ENCODE measurements around the gene HEBP1. TPM values are rescaled to one million over a fixed set of nuclear protein-coding genes. Genes with fewer than 3 reads are reported as not detected.

Gene HEBP1
- total RNA-seq, 1 experiment from 2014 or later = 22.2 TPM

DNA sequence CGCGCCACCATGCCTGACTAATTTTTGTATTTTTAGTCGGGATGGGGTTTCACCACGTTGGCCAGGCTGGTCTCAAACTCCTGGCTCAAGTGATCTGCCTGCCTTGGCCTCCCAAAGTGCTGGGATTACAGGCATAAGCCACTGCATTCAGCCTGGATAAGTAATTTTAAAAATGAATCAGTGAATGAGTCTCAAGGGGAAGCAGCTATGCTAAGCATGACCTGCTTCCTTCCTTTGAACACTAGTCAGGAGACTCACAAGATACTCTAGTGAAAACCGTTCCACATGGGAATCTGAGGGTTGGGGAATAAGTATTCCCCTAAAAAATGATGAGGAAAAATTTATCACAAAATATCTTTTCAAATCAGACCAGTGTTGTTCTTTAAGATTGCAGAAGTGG lies 33.4 kb upstream of the HEBP1 start:
- Histone ChIP-seq H3K4me1 (ENCODE audit: insufficient read depth, low read length) (peaks cover 6% of the 10 kb centered on the region), H2BK15ac (ENCODE audit: low read depth, low read length) (no peak overlapping the region), H3K9ac (ENCODE audit: extremely low read depth, insufficient read length, low read length) (no peak overlapping the region), H3K14ac (ENCODE audit: insufficient read depth, low read length) (no peak overlapping the region), H3K23ac (ENCODE audit: insufficient read length, low read depth, low read length) (no peak overlapping the region), H2BK5ac (ENCODE audit: insufficient read length, low read length) (no peak overlapping the region), H2BK120ac (ENCODE audit: low read depth, low read length, poor library complexity, severe bottlenecking) (no peak overlapping the region), H4K8ac (replicated peaks; ENCODE audit: insufficient read length, low read depth, low read length) (no peak overlapping the region), H2AFZ (ENCODE audit: low read length) (no peak overlapping the region), H3K4ac (ENCODE audit: low read depth, low read length) (no peak overlapping the region), H2BK12ac (ENCODE audit: insufficient read length, low read depth, low read length) (no peak overlapping the region), H3K4me2 (ENCODE audit: insufficient read depth, insufficient read length, low read length) (no peak overlapping the region), H3K27ac (ENCODE audit: insufficient read length, low read depth, low read length) (no peak overlapping the region), H4K5ac (ENCODE audit: insufficient read length, low read depth, low read length) (no peak overlapping the region), H3T11ph (ENCODE audit: low read length) (no peak overlapping the region), H4K91ac (ENCODE audit: insufficient read length, low read depth, low read length) (no peak overlapping the region), H3K23me2 (ENCODE audit: insufficient read length, low read depth, low read length, poor library complexity, severe bottlenecking) (no peaks in the 10 kb centered on the region), H3K18ac (ENCODE audit: insufficient read length, low read depth, low read length) (no peak overlapping the region), H2BK20ac (ENCODE audit: low read depth, low read length, poor library complexity, severe bottlenecking) (no peak overlapping the region), H2AK5ac (ENCODE audit: insufficient read length, low read length) (no peak overlapping the region), H3K79me2 (ENCODE audit: insufficient read depth, low read length) (no peaks in the 10 kb centered on the region), H3K27me3 (ENCODE audit: insufficient read depth, low read length) (no peaks in the 10 kb centered on the region), H3K9me3 (ENCODE audit: control insufficient read depth, low read depth, low read length) (no peaks in the 10 kb centered on the region), H3K56ac (ENCODE audit: insufficient read length, low read depth, low read length) (no peak overlapping the region), H4K20me1 (ENCODE audit: control insufficient read depth, insufficient read depth, insufficient read length) (no peaks in the 10 kb centered on the region), H3K79me1 (ENCODE audit: insufficient read depth, low read depth, low read length, poor library complexity, severe bottlenecking) (no peaks in the 10 kb centered on the region)
- DNase-seq = no peak
- H3K36me3 Mint-ChIP-seq (ENCODE audit: insufficient read depth in 1 of 3, low read depth in 3 of 3) = no peaks in the 10 kb centered on the region
- H3K9me3 Mint-ChIP-seq = no peaks in the 10 kb centered on the region
- no CpG with 5 or more reads among the region's 5 CpGs for WGBS (ENCODE audit: extremely low coverage, insufficient read length, low lambda C conversion rate)
- peaks cover 0 to 14% of the 10 kb centered on the region in 2 experiments; a peak in 3 of 4 replicates for H3K4me1 Mint-ChIP-seq
- no peaks in the 10 kb centered on the region for H3K27me3 Mint-ChIP-seq (ENCODE audit: low read depth)
- TF ChIP-seq, protein P1, sequence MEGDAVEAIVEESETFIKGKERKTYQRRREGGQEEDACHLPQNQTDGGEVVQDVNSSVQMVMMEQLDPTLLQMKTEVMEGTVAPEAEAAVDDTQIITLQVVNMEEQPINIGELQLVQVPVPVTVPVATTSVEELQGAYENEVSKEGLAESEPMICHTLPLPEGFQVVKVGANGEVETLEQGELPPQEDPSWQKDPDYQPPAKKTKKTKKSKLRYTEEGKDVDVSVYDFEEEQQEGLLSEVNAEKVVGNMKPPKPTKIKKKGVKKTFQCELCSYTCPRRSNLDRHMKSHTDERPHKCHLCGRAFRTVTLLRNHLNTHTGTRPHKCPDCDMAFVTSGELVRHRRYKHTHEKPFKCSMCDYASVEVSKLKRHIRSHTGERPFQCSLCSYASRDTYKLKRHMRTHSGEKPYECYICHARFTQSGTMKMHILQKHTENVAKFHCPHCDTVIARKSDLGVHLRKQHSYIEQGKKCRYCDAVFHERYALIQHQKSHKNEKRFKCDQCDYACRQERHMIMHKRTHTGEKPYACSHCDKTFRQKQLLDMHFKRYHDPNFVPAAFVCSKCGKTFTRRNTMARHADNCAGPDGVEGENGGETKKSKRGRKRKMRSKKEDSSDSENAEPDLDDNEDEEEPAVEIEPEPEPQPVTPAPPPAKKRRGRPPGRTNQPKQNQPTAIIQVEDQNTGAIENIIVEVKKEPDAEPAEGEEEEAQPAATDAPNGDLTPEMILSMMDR (conservative IDR thresholded peaks at IDR 0.05) = no peak
- H3K4me3 Mint-ChIP-seq = no peak overlapping the region
- no peak overlapping the region for H3K27ac Mint-ChIP-seq

Measured in H9 (cell line).